Nucleus accumbens (tissue), 56 donors: Measurements from ENCODE around the gene RHOG.
A peak's percentile ranks its signal among the peaks of the same experiment; 100 is the strongest.
"Not testable (repeated sequence)": the region's sequence is repeated elsewhere in the genome, so short reads cannot be mapped to it uniquely, and the experiment has no call there.

ENCODE experiments used
- DNase-seq, 56 donors: peaks; one replicate each; lab custom pipeline; 2025; lab: John Stamatoyannopoulos, UW

Gene RHOG

GRCh38 chr11:3815845-3816244 is 24.9 kb downstream of the RHOG start:
- DNase-seq: no peak

GRCh38 chr11:3814832-3815231 is 25.9 kb downstream of the RHOG start:
- not testable (repeated sequence) for DNase-seq

DNA sequence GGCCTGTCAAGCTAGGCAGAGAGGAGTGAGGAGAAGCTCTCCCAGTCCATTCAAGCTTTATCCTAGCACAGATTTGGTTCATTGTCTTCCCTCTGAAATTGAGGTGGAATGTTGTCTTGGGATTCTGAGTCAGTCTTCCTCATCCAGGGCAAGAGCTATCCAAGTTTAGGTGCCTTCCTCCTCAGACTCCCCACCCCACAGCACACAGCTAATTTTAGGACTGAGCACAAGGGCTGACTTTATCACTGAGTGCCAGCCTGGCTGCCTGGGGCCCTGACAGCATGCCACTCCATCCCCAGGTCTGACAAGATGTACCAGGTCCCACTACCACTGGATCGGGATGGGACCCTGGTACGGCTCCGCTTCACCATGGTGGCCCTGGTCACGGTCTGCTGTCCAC is 29.8 kb downstream of the RHOG start:
- peak in 1 of 56 donors; percentile 6 for DNase-seq

DNA sequence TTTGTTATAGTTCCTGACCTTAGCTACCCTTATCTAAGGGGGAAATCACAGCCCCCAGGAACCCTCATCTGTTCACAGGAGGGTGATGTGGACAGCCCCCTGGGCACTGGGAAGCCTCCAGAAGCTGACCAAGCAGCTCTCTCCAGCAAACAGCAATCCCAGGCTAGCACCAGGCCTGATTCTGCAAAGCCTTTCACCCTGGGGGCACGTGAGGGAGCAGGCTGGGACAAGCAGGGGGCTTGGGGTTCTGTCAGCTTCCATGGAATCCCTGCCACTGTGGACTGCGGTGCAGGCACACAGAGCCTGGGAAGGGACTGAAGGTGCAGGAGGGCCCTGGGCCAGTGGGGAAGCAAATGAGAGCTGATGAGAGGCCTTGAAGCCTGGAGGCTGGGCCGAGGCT is 30.3 kb downstream of the RHOG start:
- DNase-seq: no peak

DNA sequence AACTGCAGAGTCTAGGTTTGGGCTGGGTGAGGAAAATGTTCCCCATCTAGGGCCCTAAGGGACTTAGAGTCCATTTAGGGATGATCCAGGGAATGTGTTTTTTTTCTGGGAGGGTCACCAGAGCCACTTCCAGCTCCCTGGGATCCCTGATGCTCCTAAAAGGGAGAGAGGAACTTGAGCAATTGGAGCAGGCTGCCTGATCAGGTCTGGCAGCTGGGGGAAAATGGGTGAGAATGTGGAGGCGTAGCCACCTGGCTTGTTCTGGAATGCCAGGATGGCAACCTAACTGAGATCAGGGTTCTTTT is 31.2 kb downstream of the RHOG start:
- no peak for DNase-seq

DNA sequence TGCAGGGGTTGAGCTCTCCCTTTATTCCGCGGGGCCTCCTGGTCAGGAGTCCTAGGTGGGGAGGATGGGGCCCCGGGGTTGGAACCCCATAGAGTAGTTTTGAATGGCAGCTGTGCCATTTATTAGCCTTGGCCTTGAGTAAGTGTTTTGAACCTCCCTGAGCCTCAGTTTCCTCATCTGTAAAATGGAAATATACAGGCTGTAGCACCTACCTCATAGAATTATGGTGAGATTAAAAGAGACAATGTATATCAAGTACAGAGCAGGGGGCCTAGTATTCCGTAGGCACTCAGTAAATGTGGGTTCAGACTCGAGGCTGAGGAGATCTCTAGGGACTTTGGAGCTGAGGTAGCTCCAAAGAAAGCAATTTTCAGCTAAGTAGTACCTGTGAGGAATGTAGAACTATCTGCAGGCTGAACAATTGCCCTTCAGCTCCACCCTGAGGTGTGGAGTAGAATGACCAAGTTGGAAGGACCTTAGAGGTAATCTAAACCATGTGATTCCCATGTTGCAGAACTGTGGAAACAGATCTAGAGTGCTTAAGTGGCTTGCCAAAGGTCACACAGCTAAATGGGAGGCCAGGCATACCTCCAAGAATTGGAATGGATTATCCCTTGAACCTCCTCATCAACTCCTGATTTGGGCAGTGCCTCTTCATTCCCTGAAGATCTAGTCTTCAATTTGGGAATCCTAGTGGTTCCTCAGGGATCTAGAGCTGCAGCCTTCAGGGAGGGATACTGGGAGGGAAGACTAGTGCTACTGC is 31.7 kb downstream of the RHOG start:
- no peak for DNase-seq

DNA sequence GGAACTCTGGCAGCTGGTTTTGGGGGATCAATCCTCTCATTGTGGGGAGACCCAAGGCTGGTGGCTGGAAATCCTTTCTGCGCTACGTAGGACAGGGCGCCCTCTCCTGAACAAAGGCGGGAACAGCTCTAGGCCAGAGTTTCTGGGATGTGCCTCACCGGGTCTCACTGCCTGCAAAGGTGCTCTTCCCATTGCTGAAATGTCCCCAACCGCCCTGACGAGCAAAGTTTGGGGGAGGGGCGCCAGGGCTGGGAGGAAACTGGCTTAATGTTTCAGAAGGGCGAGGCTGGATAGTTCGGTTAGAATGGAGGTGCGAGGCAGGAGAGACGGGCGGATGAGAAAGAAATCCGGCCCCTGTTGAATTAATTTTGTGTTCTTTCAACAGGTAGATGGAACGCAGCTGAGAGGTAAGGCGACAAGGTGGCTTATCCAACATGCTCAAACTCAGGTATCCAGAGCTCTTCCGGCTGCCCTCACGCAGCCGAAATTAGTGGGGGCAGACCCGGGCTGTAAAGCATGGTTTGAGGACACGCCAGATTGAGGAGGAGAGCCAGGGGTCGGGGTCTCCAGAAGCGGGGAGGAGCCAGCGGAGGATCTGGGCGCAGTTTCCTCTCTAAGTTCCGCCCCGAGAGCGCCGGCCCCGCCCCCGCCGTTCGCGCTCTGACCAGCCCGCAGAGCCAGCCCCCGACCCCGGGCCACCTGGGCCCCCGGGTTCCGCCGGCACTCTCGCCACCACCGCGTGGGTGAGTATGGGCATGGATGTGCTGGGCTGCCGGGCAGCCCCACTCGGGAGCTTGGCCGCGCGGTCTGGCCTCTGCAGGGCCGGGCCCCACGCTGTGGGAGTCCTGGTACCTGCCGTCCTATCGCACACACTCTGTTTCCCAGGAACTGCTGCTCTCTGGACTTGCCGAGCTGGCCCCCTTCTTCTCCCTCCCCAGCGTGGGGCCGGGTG is 32.6 kb downstream of the RHOG start, which contains the start of gene PGAP2:
Gene PGAP2 (plus strand): TSS at position 652 of the 952 bp plus-strand sequence. CDS start 2,700 bp downstream, outside the sequence.
- DNase-seq: peak in 35 of 56 donors; percentile 11 to 65 (median 31)

GRCh38 chr11:3803726-3804495 is 36.8 kb downstream of the RHOG start:
- no peak for DNase-seq

- DNase-seq: no peak
Measured at GRCh38 chr11:3802011-3802790, 38.6 kb downstream of the RHOG start.

- DNase-seq: no peak
Measured at GRCh38 chr11:3799873-3800272, 40.9 kb downstream of the RHOG start.

DNA sequence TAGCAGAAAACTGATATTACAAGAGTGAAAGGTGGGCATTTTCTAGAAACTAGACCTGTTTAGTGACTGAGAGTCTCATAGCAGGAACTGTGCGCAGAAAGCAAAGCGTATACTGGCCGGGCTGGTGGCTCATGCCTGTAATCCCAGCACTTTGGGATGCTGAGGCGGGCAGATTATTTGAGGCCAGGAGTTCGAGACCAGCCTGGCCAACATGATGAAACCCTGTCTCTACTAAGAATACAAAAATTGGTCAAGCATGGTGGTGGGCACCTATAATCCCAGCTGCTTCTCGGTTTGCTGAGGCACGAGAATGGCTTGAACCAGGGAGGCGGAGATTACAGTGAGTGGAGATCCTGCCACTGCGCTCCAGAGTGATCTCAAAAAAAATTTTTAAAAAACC is 41.6 kb downstream of the RHOG start:
- no peak for DNase-seq

- peak; percentile 81 to 100 (median 99) for DNase-seq
Measured at GRCh38 chr11:3797329-3798090, 43.2 kb downstream of the RHOG start, which contains the start of gene NUP98. Gene NUP98, minus strand, starts transcription at chr11:3797554. Its CDS starts 15,437 bp downstream, at chr11:3782117.

DNA sequence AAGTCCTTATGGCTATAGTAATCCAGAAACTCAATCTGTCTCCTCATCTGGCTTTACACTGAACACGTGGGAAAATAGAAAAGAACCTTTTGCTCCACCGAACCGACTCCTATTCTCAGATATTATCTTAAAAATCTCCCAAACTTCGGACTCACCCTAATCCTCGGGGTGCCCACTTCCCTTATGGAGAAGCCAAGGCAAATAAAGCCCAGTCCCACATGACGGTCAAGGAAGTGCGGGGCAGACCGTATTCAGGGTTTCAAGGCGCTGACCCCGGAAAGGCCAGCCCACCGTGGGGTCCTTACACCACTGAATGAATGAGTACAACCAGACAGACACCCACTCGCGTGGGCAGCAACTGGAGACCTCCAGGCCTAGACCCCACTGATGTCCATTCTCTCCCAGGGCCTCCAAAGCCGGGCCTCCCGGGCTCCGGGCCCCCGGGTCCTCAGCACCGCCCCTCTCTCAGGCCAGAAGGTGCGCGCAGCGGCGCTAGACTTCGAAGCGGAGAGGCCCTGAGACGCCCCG is 43.9 kb downstream of the RHOG start:
- DNase-seq: peak in 5 of 56 donors; percentile 51 to 77 (median 73)

GRCh38 chr11:3796346-3796745 is 44.4 kb downstream of the RHOG start:
- DNase-seq: no peak

- no peak for DNase-seq
Measured at GRCh38 chr11:3796002-3796311, 44.8 kb downstream of the RHOG start.

GRCh38 chr11:3795131-3796001 is 45.4 kb downstream of the RHOG start:
- DNase-seq: no peak

GRCh38 chr11:3794387-3794786 is 46.4 kb downstream of the RHOG start:
- not testable (repeated sequence) for DNase-seq
